Esophagus muscularis mucosa (tissue), 4 donors: ENCODE data around the gene NEK2. TPM values are rescaled to one million over a fixed set of nuclear protein-coding genes. Genes with fewer than 3 reads are reported as not detected.
"Not testable (repeated sequence)": the region's sequence is repeated elsewhere in the genome, so short reads cannot be mapped to it uniquely, and the experiment has no call there.

Source experiments
- DNase-seq: peaks from one replicate; pipeline ENCODE4 v3.0.0-alpha.2; 2017; ENCODE audit errors: extremely low spot score
- H3K27ac ChIP-seq, 4 donors: fragments of 200-600 bp; sonication (generic); replicated peaks in 1 of 4; 1 replicate in 3 of 4; 2 replicates in 1 of 4; pipeline ENCODE4 v1.5.1; 2016 to 2019; ENCODE audit warnings: mild to moderate bottlenecking in 1 of 4
- H3K27me3 ChIP-seq, 4 donors: fragments of 200-600 bp; sonication (generic); one replicate each; pipeline versions ENCODE4 v1.5.1 to v1.6.0; 2016 to 2019
- H3K36me3 ChIP-seq, 4 donors: fragments of 200-600 bp; sonication (generic); one replicate each; pipeline ENCODE4 v1.5.1; 2016 to 2019
- H3K4me1 ChIP-seq, 4 donors: fragments of 200-600 bp; sonication (generic); one replicate each; pipeline ENCODE4 v1.5.1; 2016 to 2019
- H3K4me3 ChIP-seq, 4 donors: fragments of 200-600 bp; sonication (generic); 1 replicate in 2 of 4; 2 replicates in 2 of 4; pipeline ENCODE4 v1.5.1; 2016 to 2019; ENCODE audit warnings: mild to moderate bottlenecking in 4 of 4, moderate library complexity in 1 of 4
- H3K9me3 ChIP-seq, 4 donors: fragments of 200-600 bp; sonication (generic); 1 replicate in 3 of 4; 2 replicates in 1 of 4; pipeline ENCODE4 v1.5.1; 2016 to 2019
- CTCF ChIP-seq, 3 experiments: fragments of 200-600 bp in 2 of 3; fragments of 450-650 bp in 1 of 3; sonication (generic) in 2 of 3; IDR thresholded peaks; one replicate each; pipeline ENCODE4 v1.5.1; 2017 to 2019; ENCODE audit warnings: antibody characterized with exemption in 3 of 3, mild to moderate bottlenecking in 2 of 3, moderate library complexity in 1 of 3
- EP300 ChIP-seq: sonication (generic); formaldehyde crosslinking; IDR thresholded peaks from one replicate; pipeline ENCODE4 v1.6.1; 2017; ENCODE audit warnings: antibody characterized with exemption
- POLR2A ChIP-seq: fragments of 450-650 bp; IDR thresholded peaks from one replicate; pipeline ENCODE4 v1.6.1; 2017; ENCODE audit warnings: antibody characterized with exemption, moderate library complexity, mild to moderate bottlenecking, low read depth
- POLR2AphosphoS5 ChIP-seq, 2 donors: sonication (generic); formaldehyde crosslinking; IDR thresholded peaks; one replicate each; pipeline ENCODE4 v1.6.1; 2017; ENCODE audit warnings: antibody characterized with exemption in 2 of 2
- WGBS: methylation state at CpG from one replicate; pipeline ENCODE4 v1.1.5; 2018; 5-methylcytosine and 5-hydroxymethylcytosine counted together
- intact Hi-C: fragments of 100-400 bp; cut with DNase I; formaldehyde crosslinking; loops from one replicate; pipeline ENCODE4 v1.15.1; 2023
- total RNA-seq, 4 donors: library from RNA; depleted of rRNA; stranded (reverse); fragments of >200 nt; gene quantifications; one replicate each; pipeline versions ENCODE4 v1.1.0 to v1.2.1, GENCODE V29; 2016

NEK2 gene
- total RNA-seq, 4 donors from 2014 or later = not detected

GRCh38 chr1:211639475-211640300 is 35.7 kb downstream of the NEK2 start:
- TF ChIP-seq CTCF (IDR thresholded peaks at IDR 0.05) (no peak), EP300 (no peak), POLR2AphosphoS5 (IDR thresholded peaks at IDR 0.05) (no peak), POLR2A (no peak)
- H3K27ac ChIP-seq = no peak overlapping the region

DNA sequence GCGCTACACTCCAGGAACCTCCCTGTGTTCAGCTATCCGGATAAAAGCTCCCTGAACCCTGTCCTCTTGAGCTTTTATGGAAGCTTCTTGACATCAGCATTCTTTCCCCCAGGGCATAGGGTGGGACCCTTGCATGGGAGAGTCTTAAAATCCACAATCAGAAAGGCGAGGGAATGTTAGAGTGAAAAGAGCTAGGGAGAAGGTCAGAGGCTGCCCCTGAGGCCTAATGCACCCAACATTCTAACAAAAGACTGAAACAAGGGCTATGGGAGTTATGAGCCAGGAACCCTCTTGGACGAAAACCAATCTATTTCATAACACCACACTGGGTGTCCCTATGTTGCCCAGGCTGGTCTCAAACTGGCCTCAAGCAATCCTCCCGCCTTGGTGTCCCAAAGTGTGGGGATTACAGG is 36.7 kb downstream of the NEK2 start:
- Histone ChIP-seq H3K4me1 (peaks cover 5 to 26% (median 11%) of the 10 kb centered on the region in 4 donors), H3K27ac (no peak overlapping the region), H3K9me3 (no peaks in the 10 kb centered on the region), H3K36me3 (no peaks in the 10 kb centered on the region), H3K27me3 (no peaks in the 10 kb centered on the region), H3K4me3 (no peak overlapping the region)
- intact Hi-C loops = no loop called here
- TF ChIP-seq EP300 (no peak), POLR2AphosphoS5 (IDR thresholded peaks at IDR 0.05) (no peak), CTCF (IDR thresholded peaks at IDR 0.05) (no peak), POLR2A (no peak)
- WGBS = 90% methylated on average over 5 of the region's 5 CpGs
- DNase-seq = no peak

More at GRCh38 chr1:211639475-211640300, 35.7 kb downstream of the NEK2 start:
- WGBS = 42% methylated on average over 12 of the region's 13 CpGs
- Histone ChIP-seq H3K27me3 (no peaks in the 10 kb centered on the region), H3K4me3 (no peak overlapping the region), H3K4me1 (peaks cover 8 to 28% (median 13%) of the 10 kb centered on the region in 4 donors), H3K9me3 (no peaks in the 10 kb centered on the region), H3K36me3 (no peaks in the 10 kb centered on the region)
- DNase-seq = no peak
- intact Hi-C loops = no loop called here

DNA sequence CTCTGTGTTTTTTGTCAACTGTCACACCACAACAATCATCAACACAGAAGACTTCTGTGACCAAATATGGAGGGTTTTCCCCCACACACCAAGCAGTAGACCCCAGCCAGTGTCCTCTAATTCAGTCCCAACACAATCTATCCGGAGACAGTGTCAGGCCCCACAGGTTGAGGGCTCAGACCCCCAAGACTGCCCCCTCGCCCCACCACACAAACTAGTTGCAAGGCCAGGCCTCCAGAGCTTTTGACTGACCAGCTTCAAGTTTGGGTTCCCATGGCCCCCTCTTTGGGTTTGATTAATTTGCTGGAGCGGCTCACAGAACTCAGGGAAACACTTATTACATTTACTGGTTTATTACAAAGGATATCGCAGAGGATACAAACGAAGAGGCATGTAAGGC is 37.2 kb downstream of the NEK2 start:
- 73% methylated on average over 5 of the region's 5 CpGs for WGBS
- TF ChIP-seq POLR2AphosphoS5 (IDR thresholded peaks at IDR 0.05) (no peak), CTCF (IDR thresholded peaks at IDR 0.05) (no peak), POLR2A (no peak), EP300 (no peak)
- Histone ChIP-seq H3K36me3 (no peaks in the 10 kb centered on the region), H3K27me3 (no peaks in the 10 kb centered on the region), H3K9me3 (no peaks in the 10 kb centered on the region), H3K27ac (no peak overlapping the region), H3K4me3 (no peak overlapping the region), H3K4me1 (peaks cover 4 to 26% (median 11%) of the 10 kb centered on the region in 4 donors)
- DNase-seq = no peak
- intact Hi-C loops = no loop called here

- intact Hi-C loops = no loop called here
- Histone ChIP-seq H3K36me3 (no peaks in the 10 kb centered on the region), H3K9me3 (no peaks in the 10 kb centered on the region), H3K27ac (no peak overlapping the region), H3K27me3 (no peaks in the 10 kb centered on the region), H3K4me3 (no peak overlapping the region), H3K4me1 (peaks cover 14 to 35% (median 21%) of the 10 kb centered on the region in 4 donors)
- no peak for DNase-seq
- 71% methylated on average over 3 of the region's 3 CpGs for WGBS
- TF ChIP-seq EP300 = no peak
Measured at GRCh38 chr1:211637066-211637465, 38.4 kb downstream of the NEK2 start.

DNA sequence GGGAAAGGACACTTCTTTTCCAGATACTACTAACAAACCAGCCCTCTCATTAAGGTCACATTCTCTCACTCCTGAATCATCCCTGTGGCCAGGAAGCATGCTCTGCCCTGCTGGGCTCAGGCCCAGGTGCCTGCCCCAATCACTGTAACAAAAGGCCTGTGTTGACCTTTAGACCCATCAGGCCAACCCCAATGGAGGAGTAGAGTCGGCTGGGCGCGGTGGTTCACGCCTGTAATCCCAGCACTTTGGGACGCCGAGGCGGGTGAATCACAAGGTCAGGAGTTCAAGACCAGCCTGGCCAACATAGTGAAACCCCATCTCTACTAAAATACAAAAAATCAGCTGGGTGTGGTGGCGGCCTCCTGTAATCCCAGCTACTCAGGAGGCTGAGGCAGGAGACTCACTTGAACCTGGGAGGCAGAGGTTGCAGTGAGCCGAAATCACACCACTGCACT is 38.8 kb downstream of the NEK2 start:
- H3K4me3 ChIP-seq, H3K27ac ChIP-seq, H3K36me3 ChIP-seq, intact Hi-C loops, H3K9me3 ChIP-seq, H3K27me3 ChIP-seq, DNase-seq: not testable (repeated sequence)
- WGBS = 92% methylated on average over 4 of the region's 9 CpGs
- H3K4me1 ChIP-seq = peaks cover 16 to 40% (median 22%) of the 10 kb centered on the region in 4 donors
